Superior temporal gyrus (tissue), 1 donor: Measurements from ENCODE around the gene CIDEC.

Experiments used
- DNase-seq: peaks from one replicate; pipeline ENCODE4 v3.0.0-alpha.2; 2016; ENCODE audit errors: extremely low spot score

The CIDEC gene

DNA sequence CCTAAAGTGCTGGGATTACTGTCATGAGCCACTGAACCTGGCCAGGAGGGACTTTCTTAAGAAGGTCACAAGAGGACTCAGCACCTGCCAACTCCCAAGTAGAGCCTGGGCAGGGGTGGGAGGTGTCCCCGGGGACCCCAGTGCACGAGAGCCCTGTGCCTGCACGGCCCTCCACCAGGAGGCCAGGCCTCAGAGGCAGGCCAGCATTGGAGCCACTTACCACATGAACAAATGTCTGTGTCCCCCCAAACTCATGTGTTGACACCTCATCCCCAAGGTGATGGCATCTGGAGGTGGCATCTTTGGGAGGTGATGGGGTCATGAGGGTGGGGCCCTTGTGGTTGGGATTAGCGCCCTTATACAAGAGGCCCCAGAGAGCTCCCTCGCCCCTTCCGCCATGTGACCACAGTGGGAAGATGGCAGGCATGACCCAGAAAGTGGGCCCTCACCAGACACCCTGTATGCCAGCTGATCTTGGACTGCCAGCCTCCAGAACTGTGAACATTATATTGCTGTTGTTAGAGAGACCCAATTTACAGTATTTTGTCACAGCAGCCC, 33.0 kb downstream of the CIDEC start:
- DNase-seq, result no peak

DNA sequence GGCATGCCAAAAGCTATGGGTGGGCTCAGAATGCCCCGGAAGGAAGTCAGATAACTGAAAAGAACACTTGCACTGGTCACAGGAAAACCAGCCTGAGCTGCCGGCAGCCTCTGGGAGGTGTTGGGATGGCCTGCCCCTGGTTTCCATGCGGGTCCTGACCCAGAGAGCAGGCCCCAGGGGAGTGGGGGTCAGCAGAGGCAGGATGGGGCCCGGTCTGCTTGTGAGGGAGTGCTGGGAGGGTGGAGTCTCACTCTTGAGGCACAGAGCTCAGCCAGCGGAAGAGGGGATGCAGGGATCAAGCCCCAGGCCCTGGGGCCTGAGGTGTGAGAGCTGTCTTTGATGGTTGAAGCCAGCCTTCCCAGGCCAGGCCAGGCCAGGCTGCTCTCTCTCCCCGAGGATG, 33.8 kb downstream of the CIDEC start:
- no peak for DNase-seq

DNA sequence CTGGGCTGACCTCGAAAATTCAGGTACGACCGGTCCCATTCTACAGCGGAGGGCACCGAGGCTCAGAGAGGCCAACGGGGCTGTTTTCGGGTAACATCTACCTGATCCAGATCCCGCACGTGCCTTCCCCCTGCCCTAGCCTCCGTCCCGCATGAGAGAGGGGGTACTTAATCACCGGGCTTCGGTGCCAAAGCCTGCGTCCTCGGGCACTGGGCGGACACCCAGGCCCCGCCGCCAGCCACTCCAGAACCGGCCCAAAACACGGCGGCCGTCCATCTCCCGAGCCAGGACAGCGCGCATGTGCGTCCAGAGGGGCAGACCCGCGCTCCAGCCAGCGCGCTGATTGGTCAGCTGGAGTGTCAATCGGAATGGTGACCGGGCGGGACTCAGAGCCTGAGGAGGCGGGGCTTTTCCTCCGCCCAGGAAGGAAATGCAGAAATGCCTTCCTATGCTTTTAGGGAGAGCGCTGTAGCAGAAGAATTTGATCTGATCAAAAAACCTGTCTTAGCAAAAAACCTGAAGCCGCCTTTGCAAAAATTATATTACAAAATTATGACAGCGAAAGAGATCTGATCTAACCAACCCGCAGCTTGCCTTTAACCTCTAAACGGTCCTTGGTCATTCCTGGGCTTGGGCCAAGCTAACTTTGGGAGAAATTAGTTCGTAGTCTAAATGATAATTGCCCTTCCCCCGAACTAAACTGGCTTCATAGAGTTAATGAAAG, 36.2 kb downstream of the CIDEC start, which contains the start of gene RPUSD3:
Gene RPUSD3, minus strand, starts transcription at position 294 of the 724 bp plus-strand sequence. Its CDS starts 18 bp downstream, at position 276.
- peak; percentile 99 for DNase-seq

DNA sequence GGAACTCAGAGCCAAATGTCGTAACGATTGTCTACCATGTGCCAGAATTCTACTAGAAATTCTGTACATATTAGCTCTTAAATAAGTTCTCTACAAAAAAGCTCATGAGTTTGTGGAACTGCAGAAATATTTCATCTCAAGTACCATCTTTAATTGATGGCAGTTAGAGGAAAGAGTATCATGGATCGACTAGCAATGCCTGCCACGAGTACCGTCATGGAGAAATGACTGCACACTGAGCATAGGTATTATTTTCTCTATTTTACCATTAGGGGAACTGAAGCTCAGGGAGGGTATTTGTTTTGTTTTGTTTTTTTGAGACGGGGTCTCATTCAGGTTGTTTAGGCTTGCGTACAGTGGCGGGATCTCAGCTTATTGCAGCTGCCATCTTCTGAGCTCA, 39.0 kb downstream of the CIDEC start:
- no peak for DNase-seq

DNA sequence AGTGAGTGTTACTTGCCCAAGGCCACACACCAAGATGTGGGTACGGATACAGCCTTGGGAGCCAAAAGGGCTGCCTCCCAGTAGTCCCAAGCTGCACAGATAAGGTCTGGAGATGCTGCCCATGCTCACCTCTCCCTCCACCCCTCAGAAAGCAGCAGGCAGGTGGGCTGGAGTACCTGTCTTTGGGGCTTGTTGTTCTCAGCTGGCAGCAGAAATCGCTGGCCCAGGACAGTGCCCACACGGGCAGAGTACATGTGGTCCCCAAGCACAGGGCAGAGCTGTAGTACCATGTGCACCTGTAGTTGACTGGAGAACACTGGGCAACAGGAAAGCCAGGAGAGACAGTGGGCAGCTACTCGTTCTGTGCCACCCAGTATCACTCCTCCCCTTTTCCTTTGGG, 41.2 kb downstream of the CIDEC start:
- DNase-seq, result no peak

DNA sequence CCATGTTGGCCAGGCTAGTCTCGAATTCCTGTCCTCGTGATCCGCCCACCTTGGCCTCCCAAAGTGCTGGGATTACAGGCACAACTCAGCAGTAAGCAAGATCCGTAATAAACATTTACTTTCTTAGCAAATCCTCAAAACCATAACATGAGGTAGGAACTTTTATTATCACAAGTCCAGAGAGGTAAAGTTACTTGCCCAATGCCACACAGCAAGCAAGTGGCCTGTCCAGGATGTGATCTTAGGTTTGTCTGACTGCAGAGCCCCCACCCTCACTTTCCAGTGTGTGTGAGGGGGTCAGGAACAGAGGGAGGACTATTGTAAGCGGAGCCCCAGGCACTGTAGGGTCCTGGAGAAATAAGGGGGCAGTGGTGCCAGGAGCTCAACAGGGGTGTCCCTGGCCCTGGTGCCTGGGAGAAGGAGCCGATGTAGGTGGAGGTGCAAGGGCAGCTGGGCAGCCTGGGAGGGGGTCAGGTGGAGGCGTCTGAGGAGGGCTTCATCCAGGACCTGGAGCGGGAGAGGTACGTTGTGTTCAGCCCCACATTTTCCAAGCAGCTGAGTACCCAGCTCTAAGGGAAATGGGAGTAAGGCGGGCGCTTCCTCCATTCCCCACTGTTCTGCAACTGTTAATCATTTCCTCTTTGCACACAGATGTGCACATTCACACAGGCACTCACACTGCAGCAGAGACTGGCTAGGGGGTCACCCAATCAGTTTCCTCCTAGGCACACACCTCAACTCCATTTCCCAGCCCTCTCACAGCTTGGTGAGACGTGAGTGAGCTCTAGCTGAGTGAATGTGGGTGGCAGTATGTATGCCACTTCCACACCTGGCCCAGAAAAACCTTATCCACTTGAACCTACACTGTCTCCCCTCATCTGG, 42.1 kb downstream of the CIDEC start:
- no peak for DNase-seq

DNA sequence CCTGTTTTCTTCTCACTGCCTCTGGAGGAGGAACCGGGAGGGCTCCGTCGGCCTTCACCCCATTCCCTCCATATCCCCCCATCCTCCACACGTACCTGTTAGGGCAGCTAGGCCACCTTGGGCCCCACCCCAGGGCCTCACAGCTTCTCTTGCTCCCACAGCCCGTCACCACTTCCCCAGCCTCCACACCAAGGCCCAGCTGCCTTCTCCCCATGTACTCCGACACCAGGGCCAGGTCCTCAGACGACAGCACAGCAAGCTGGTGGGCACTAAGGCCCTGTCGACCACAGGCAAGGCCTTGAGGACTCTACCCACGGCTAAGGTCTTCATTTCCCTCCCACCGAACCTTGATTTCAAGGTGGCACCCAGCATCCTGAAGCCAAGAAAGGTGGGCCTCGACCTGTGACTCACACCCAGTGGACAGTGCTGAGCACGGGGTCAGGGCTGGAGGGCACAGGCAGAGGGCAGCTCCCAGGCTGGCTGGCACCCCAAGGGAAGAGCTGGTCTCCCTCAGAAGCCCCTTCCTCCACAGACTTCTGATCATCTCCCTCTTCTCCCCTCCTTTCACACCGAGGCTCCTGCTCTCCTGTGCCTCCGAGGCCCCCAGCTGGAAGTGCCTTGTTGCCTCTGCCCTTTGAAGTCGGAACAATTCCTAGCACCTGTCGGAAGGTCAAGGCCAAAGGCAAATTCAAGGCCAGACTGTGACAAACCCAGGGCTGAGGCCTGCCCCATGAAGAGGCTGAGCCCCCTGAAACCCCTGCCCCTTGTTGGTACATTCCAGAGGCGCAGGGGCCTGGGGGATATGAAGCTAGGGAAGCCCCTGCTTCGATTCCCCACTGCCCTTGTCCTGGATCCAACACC, 45.3 kb downstream of the CIDEC start:
- no peak for DNase-seq

GRCh38 chr3:9833078-9833477, 47.0 kb downstream of the CIDEC start:
- no peak for DNase-seq

DNA sequence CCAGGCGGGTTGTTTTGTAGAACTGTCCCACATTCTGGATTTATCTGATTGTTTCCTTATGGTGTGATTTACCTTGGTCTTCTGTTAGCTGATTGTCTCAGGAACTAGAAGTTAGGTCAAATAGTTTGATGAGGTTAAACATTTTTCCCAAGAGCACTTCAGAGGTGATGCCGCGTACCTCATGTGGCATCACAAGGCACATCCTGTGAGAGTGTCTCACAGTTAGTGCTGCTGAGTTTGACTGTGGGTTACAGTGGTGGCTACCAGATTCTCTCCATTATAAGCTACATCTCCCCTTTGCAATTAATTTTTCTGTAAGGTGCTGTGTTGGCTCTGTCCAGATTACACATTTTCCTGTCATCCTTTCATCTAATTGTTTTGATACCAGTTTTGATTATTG, 48.8 kb downstream of the CIDEC start:
- DNase-seq, result no peak

GRCh38 chr3:9828801-9829755, 51.0 kb downstream of the CIDEC start:
- no peak for DNase-seq

GRCh38 chr3:9826815-9827573, 53.1 kb downstream of the CIDEC start:
- no peak for DNase-seq

- DNase-seq, result no peak
Measured at GRCh38 chr3:9825451-9826040, 54.5 kb downstream of the CIDEC start.

DNA sequence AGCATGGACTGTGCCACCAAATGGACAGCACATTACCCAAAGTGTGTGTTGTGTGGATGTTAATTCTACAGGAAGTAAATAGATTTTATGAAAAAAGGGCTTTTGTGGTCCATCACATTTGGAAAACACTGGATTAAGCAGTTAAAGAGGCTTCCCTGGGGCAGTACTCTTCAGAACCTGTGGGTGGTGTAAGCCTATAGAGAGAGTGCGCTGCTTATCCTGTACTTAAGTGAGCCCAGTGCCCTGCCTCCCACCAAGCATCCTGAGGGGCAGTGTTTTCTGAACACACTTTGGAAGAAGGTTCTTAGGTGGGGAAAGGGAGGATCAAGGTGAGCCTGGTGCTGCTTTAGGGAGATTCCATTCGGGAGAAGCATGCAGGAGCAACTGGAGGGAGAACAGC, 59.1 kb downstream of the CIDEC start:
- no peak for DNase-seq

GRCh38 chr3:9820543-9820942, 59.5 kb downstream of the CIDEC start:
- DNase-seq, result no peak

DNA sequence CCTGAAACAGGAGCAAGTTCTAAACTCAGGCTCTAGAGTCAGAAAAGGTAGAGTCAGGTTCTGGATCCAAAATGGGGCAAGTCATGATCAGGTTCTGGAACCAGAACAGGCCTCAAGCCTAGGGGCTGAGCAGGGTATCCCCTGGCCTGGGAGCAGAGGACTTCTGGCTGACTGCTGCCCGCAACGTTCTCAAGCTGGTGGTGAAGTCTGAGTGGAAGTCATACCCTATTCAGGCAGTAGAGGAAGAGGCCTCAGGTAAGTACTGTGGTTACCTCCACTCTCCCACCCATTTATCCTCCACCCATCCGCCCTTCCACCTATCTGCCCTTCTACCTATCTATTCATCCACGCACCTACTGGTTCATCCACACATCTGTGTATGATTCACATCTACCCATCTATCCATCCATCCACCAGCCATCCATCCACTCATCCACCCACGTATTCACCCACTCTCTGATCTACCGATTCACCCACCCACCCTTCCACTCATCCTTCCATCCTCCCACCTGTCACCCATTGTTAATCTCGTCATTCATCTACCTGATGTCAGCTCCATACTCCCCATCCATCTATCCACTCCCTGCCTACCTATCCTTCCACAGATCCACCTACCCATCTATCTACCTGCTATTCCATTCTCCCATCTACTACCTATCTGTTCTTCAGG, 61.3 kb downstream of the CIDEC start:
- no peak for DNase-seq

GRCh38 chr3:9817436-9817835, 62.6 kb downstream of the CIDEC start:
- DNase-seq, result no peak
